ENCODE measurements around the gene DMD. TPM values are rescaled to one million over a fixed set of nuclear protein-coding genes. Genes with fewer than 3 reads are reported as not detected.

Gene DMD
- total and polyA plus RNA-seq, 2 of the 13 experiments (the other 11 are each of a cell fraction or from before 2014, with no cell fraction given), result 17.6 to 25.9 TPM

DNA sequence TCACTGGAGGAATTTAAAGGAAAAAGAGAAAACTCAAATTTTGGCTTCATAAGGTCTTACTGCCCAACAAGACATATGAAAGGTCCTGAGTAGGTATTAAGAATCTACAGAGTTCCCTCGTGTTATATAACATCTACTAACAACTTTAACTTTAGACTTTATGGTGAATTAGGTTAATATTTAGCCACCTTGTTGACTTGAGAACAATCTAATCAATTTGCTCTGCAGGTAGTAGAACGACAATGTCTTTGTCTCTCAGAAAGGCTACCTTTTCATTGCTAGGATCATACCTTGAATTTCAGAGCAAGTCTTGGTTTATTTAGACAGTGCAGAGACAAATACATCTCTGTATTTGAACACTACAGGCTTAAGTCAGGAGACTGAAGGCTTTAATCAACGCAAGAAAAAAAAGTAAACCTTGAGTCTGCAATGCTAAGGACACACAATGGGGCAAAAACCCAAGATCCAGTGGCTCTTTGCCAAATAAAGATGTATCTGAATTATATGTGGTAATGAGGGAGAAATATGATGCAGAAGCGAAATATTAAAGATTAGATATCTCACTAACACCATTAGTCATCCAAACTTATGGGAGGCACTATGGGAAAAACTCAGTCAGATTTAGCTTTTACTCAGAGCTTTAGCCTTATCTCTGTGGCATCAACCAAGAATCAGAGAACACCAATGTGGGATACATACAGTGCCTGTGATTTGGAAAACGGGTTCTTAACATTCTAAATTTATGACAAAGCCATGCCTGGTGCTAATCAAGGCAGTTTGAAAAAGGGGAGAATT is 2045.9 kb downstream of the DMD start (continued):
- TF ChIP-seq CAMTA2 (CRISPR knock-in tag; IDR thresholded peaks at IDR 0.05; ENCODE audit: borderline replicate concordance) (no peak), SOX13 (IDR thresholded peaks at IDR 0.05) (no peak), SOX13 (CRISPR knock-in tag; conservative IDR thresholded peaks at IDR 0.05 in 1 of 2, IDR thresholded peaks at IDR 0.05 in 1 of 2) (peak in 1 of 2 experiments; percentile 83; a peak in 2 of 4 replicates), ZNF574 (CRISPR knock-in tag; IDR thresholded peaks at IDR 0.05) (no peak), BCLAF1 (IDR thresholded peaks at IDR 0.05) (no peak), LCORL (IDR thresholded peaks at IDR 0.05) (no peak), LCORL (CRISPR knock-in tag; IDR thresholded peaks at IDR 0.05) (no peak), FOXP1 (IDR thresholded peaks at IDR 0.05) (no peak), FOXP1 (CRISPR knock-in tag; IDR thresholded peaks at IDR 0.05) (no peak), ATF6 (CRISPR knock-in tag; conservative IDR thresholded peaks at IDR 0.05) (no peak), PAXIP1 (CRISPR knock-in tag; conservative IDR thresholded peaks at IDR 0.05) (peak; percentile 31)
- TF ChIP-seq, protein P1, sequence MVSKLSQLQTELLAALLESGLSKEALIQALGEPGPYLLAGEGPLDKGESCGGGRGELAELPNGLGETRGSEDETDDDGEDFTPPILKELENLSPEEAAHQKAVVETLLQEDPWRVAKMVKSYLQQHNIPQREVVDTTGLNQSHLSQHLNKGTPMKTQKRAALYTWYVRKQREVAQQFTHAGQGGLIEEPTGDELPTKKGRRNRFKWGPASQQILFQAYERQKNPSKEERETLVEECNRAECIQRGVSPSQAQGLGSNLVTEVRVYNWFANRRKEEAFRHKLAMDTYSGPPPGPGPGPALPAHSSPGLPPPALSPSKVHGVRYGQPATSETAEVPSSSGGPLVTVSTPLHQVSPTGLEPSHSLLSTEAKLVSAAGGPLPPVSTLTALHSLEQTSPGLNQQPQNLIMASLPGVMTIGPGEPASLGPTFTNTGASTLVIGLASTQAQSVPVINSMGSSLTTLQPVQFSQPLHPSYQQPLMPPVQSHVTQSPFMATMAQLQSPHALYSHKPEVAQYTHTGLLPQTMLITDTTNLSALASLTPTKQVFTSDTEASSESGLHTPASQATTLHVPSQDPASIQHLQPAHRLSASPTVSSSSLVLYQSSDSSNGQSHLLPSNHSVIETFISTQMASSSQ (IDR thresholded peaks at IDR 0.05; ENCODE audit: low read depth), result peak; percentile 37; the same call in 1 of the 2 replicates
- TF ChIP-seq, protein P1 (CRISPR knock-in tag; IDR thresholded peaks at IDR 0.05; ENCODE audit: borderline replicate concordance), result no peak

All from HepG2 (cell line).